GM13977 (cell line): ENCODE results near the gene MLST8.

ENCODE experiments used
- DNase-seq: peaks from one replicate; pipeline ENCODE4 v3.0.0; 2012; ENCODE audit warnings: low spot score
- in situ Hi-C: fragments of 300-500 bp; cut with MboI; formaldehyde crosslinking; loops from one replicate; pipeline ENCODE4 v1.12.0; 2022; ENCODE audit warnings: low sequenced_read_pairs, low pct_unique_long_range_greater_than_20kb, mixed read lengths, inconsistent platforms; ENCODE audit not compliant: unreplicated experiment
- TF ChIP-seq, protein P1 (sequence below): IDR thresholded peaks from 2 replicates; pipeline ENCODE4 v1.5.1; 2012; ENCODE audit warnings: mild to moderate bottlenecking, control low read depth; ENCODE audit not compliant: insufficient read depth; ENCODE audit errors: extremely low read depth, missing control alignments

The MLST8 gene

DNA sequence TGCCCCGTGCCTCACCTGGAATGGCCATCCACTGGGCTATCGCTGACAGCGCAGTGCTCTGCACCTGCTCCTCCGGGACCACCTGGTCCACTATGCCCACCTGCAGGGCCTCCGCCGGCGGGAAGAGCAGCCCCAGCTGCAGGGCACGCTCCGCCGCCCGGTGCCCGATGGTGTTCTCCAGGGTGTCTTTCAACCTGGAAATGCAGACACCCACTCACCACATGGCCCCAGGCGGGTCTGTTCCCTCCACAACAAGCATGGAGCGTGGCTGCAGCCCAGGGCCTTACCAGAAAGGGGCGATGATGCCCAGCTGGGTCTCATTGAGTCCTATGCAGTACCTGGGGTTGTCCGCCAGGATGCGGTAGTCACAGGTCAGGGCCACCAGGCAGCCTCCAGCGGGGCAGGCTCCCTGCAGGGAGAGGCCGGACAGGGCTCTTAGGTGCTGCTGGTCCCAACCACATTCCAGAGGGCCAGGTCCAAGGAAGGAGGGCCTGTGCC lies 37.8 kb downstream of the MLST8 start:
- TF ChIP-seq, protein P1, sequence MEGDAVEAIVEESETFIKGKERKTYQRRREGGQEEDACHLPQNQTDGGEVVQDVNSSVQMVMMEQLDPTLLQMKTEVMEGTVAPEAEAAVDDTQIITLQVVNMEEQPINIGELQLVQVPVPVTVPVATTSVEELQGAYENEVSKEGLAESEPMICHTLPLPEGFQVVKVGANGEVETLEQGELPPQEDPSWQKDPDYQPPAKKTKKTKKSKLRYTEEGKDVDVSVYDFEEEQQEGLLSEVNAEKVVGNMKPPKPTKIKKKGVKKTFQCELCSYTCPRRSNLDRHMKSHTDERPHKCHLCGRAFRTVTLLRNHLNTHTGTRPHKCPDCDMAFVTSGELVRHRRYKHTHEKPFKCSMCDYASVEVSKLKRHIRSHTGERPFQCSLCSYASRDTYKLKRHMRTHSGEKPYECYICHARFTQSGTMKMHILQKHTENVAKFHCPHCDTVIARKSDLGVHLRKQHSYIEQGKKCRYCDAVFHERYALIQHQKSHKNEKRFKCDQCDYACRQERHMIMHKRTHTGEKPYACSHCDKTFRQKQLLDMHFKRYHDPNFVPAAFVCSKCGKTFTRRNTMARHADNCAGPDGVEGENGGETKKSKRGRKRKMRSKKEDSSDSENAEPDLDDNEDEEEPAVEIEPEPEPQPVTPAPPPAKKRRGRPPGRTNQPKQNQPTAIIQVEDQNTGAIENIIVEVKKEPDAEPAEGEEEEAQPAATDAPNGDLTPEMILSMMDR, result no peak
- DNase-seq, result no peak
- in situ Hi-C loops, result no loop called here

DNA sequence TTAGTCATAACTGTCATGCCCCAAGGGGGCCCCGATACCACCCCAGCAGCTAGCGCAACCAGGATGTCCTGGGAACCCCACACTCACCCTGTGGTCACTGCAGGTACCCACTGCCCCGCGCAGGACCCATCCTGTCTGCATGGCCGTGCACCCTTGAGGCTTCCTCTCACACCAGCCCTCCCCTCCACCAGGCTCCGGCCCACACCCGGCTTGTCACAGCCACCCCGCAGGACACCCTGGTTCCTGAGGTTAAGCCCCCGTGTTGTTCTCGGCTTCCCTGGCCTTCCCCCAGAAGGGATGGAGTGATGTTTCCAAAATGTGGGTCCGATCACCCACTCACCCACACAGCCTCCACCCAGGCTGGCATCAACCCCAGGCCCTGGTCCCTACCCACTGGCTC lies 38.5 kb downstream of the MLST8 start:
- TF ChIP-seq, protein P1, result no peak
- in situ Hi-C loops, result no loop called here
- no peak for DNase-seq

DNA sequence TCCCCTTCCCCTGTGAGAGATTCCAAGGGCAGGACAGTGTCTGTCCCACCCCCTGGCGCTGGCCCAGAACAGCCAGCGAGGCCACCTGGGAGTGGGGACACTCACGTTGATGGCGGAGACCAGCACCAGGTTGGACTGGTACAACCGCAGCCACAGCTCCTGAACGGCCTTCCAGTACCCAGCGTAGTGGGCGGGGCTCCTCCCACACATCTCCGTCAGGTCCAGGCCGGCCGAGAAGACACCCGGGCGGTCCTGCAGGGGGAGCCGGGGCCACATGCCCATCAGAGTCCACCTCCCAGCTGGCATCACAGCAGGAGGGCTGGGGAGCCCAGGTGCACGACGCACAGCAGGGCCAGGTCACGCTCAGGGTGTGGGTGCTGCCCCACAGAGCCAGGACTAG lies 39.0 kb downstream of the MLST8 start:
- DNase-seq, result no peak
- in situ Hi-C loops, result no loop called here
- TF ChIP-seq, protein P1, result no peak

GRCh38 chr16:2244926-2245795 lies 39.9 kb downstream of the MLST8 start:
- no peak for DNase-seq
- TF ChIP-seq, protein P1, result no peak
- in situ Hi-C loops, result no loop called here

- in situ Hi-C loops, result no loop called here
- TF ChIP-seq, protein P1, result no peak
- no peak for DNase-seq
These were observed 41.1 kb downstream of the MLST8 start for GRCh38 chr16:2246301-2246885.

DNA sequence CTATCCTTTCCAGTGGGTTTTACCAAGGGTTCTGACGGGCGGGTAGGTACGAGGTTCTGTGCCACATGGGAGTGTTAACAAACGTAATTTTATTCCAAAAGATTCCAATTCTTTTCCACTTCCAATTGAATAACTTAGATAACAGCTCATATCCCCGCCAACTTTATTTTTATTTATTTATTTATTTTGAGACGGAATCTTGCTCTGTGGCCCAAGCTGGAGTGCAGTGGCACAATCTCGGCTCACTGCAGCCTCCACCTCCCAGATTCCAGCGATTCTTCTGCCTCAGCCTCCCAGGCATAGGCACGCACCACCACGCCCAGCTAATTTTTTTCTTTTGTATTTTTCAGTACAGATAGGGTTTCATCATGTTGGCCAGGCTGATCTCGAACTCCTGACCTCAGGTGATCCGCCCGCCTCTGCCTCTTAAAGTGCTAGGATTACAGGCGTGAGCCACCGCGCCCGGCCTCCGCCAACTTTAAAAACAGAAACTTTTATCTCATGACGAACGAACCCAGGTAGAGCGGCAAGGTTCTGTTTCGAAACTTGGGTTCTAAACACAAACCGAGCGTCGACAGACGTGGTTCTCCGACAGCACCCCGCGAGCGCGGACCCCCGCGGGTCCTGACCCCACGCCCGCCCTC lies 45.5 kb downstream of the MLST8 start:
- in situ Hi-C loops, result no loop called here
- TF ChIP-seq, protein P1, result no peak
- no peak for DNase-seq
